Measurements from ENCODE around the gene SERPINA4.

SERPINA4 gene

DNA sequence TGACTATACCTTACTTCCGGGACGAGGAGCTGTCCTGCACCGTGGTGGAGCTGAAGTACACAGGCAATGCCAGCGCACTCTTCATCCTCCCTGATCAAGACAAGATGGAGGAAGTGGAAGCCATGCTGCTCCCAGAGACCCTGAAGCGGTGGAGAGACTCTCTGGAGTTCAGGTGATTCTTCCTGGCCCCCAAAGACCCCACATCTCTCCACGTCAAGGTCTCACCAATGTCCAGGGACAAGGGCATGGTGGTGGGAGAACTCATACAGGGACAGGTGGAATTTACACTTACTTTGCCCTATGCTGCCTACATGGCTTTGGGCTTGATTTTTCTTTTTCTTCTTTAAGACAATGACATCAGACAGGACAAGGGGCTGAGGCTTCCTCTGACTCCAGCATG lies 58.1 kb downstream of the SERPINA4 start:
- no peak overlapping the region for H3K4me3 ChIP-seq (ENCODE audit: low read depth, low read length)
- no peak for DNase-seq (ENCODE audit: low read depth)
- TF ChIP-seq, protein P1, sequence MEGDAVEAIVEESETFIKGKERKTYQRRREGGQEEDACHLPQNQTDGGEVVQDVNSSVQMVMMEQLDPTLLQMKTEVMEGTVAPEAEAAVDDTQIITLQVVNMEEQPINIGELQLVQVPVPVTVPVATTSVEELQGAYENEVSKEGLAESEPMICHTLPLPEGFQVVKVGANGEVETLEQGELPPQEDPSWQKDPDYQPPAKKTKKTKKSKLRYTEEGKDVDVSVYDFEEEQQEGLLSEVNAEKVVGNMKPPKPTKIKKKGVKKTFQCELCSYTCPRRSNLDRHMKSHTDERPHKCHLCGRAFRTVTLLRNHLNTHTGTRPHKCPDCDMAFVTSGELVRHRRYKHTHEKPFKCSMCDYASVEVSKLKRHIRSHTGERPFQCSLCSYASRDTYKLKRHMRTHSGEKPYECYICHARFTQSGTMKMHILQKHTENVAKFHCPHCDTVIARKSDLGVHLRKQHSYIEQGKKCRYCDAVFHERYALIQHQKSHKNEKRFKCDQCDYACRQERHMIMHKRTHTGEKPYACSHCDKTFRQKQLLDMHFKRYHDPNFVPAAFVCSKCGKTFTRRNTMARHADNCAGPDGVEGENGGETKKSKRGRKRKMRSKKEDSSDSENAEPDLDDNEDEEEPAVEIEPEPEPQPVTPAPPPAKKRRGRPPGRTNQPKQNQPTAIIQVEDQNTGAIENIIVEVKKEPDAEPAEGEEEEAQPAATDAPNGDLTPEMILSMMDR (IDR thresholded peaks at IDR 0.05; ENCODE audit: control insufficient read depth, extremely low read depth, insufficient read depth): no peak
